Type B pancreatic cell (in vitro differentiated cells): ENCODE data around the gene EIF4G3. TPM values are rescaled to one million over a fixed set of nuclear protein-coding genes. Genes with fewer than 3 reads are reported as not detected.
"Not testable (repeated sequence)": the region's sequence is repeated elsewhere in the genome, so short reads cannot be mapped to it uniquely, and the experiment has no call there.

Experiments used
- DNase-seq: peaks from one replicate; pipeline ENCODE4 v3.0.0; 2021; ENCODE audit warnings: mixed read lengths; ENCODE audit not compliant: unreplicated experiment; ENCODE audit errors: extremely low spot score
- H3K27ac Mint-ChIP-seq: 2 replicates; pipeline ENCODE4 v1.8.0; 2021; ENCODE audit warnings: mild to moderate bottlenecking, mixed read lengths
- H3K27me3 Mint-ChIP-seq: 2 replicates; pipeline ENCODE4 v1.8.0; 2021; ENCODE audit warnings: mixed read lengths
- H3K36me3 Mint-ChIP-seq: 2 replicates; pipeline ENCODE4 v1.8.0; 2021; ENCODE audit warnings: mixed read lengths
- H3K4me1 Mint-ChIP-seq: one replicate; pipeline ENCODE4 v1.8.0; 2021; ENCODE audit warnings: mixed read lengths; ENCODE audit not compliant: unreplicated experiment
- H3K4me3 Mint-ChIP-seq: 2 replicates; pipeline ENCODE4 v1.8.0; 2021; ENCODE audit warnings: mild to moderate bottlenecking, mixed read lengths
- H3K9me3 Mint-ChIP-seq: 2 replicates; pipeline ENCODE4 v1.8.0; 2021; ENCODE audit warnings: mixed read lengths
- total RNA-seq: library from RNA; stranded (reverse); gene quantifications from 2 replicates; pipeline ENCODE4 v1.2.1, GENCODE V29; 2021; ENCODE audit warnings: low replicate concordance
- TF ChIP-seq, protein P1 (sequence below): fragments of 200-600 bp; sonication (generic); conservative IDR thresholded peaks from 2 replicates; pipeline ENCODE4 v1.5.0; 2021; ENCODE audit warnings: antibody characterized with exemption, mild to moderate bottlenecking

The EIF4G3 gene
- total RNA-seq, 1 donor from 2014 or later: 71.5 TPM

DNA sequence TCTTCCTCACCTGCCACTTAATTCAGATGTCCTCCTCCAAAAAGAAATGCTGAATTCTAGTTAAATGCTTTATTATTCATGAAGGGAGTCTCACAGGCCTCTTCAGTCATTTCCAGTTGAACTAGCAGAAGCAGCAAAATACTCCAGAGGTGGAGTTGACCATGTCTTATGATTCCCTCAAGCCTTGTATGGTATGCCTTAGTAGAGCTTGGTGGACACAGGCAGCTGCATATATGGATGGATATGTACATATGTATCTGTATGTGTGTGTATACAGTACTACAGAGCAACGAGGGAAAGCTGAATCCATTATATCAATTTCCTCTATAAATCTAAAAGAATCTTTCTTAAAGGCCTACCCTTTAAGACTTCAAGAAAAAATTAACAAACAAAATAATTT, 306.0 kb downstream of the EIF4G3 start:
- no peak overlapping the region for H3K27ac Mint-ChIP-seq
- H3K4me1 Mint-ChIP-seq: no peaks in the 10 kb centered on the region
- TF ChIP-seq, protein P1, sequence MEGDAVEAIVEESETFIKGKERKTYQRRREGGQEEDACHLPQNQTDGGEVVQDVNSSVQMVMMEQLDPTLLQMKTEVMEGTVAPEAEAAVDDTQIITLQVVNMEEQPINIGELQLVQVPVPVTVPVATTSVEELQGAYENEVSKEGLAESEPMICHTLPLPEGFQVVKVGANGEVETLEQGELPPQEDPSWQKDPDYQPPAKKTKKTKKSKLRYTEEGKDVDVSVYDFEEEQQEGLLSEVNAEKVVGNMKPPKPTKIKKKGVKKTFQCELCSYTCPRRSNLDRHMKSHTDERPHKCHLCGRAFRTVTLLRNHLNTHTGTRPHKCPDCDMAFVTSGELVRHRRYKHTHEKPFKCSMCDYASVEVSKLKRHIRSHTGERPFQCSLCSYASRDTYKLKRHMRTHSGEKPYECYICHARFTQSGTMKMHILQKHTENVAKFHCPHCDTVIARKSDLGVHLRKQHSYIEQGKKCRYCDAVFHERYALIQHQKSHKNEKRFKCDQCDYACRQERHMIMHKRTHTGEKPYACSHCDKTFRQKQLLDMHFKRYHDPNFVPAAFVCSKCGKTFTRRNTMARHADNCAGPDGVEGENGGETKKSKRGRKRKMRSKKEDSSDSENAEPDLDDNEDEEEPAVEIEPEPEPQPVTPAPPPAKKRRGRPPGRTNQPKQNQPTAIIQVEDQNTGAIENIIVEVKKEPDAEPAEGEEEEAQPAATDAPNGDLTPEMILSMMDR: no peak
- no peak overlapping the region for H3K4me3 Mint-ChIP-seq
- peaks cover 25% of the 10 kb centered on the region for H3K36me3 Mint-ChIP-seq
- H3K27me3 Mint-ChIP-seq: no peaks in the 10 kb centered on the region
- no peaks in the 10 kb centered on the region for H3K9me3 Mint-ChIP-seq
- no peak for DNase-seq

DNA sequence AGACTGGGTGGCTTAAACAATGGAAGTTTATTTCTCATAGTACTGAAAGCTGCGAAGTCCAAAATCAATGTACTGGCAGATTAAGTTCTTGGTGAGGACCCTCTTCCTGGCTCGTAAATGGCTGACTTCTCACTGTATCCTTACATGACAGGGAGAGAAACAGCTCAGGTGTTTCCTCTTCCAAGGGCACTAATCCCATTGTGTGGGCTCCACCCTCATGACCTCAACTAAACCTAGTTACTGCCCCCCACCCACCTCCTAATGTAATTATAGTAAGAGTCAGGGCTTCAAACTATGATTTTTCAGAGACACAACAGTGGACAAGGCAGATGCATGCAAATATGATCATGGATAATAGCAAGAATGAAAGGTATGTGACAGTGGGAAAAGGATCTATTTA, 308.4 kb downstream of the EIF4G3 start:
- H3K36me3 Mint-ChIP-seq: peaks cover 18% of the 10 kb centered on the region
- no peaks in the 10 kb centered on the region for H3K9me3 Mint-ChIP-seq
- no peak for DNase-seq
- no peaks in the 10 kb centered on the region for H3K4me1 Mint-ChIP-seq
- no peak overlapping the region for H3K4me3 Mint-ChIP-seq
- TF ChIP-seq, protein P1: no peak
- no peaks in the 10 kb centered on the region for H3K27me3 Mint-ChIP-seq
- no peak overlapping the region for H3K27ac Mint-ChIP-seq

DNA sequence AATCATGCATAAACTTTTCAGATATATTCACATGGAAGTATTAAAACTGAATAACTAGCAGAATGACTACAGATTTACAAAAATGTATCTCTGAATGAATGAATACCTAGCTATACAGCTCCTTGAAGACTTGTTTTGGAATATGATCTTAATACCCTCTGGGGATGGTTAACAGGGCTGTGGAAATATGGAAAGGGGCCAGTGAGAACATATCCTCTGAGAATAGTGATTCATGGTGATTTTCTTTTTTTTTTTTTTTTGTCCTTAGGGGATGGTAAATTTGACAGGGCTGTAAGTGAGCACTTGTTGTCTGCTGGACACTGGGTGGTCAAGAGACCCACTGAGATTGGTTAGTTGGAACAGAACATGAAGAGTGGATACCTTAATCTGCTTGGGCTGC, 308.9 kb downstream of the EIF4G3 start:
- no peak overlapping the region for H3K4me3 Mint-ChIP-seq
- no peak for DNase-seq
- TF ChIP-seq, protein P1: no peak
- no peaks in the 10 kb centered on the region for H3K27me3 Mint-ChIP-seq
- H3K4me1 Mint-ChIP-seq: no peaks in the 10 kb centered on the region
- H3K9me3 Mint-ChIP-seq: no peaks in the 10 kb centered on the region
- H3K36me3 Mint-ChIP-seq: peaks cover 14% of the 10 kb centered on the region
- no peak overlapping the region for H3K27ac Mint-ChIP-seq

DNA sequence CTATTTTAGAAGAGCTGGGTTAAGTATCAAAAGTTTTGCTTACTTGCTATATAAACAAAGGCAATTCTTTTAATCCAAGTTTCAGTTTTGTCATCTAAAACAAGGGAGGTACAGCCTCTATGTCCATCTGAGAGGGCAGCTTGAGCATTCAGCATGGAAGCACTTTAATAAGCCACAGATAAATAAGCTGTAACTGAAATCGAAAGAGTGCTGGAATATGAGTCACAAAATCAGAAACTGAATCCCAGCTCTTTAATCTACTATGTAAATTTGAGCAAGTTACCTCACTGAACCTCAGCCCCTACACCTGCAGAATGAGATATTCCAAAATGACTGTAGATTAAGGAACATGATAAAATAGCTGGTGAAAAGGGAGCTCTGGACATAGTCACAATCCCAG, 309.6 kb downstream of the EIF4G3 start:
- H3K27me3 Mint-ChIP-seq: no peaks in the 10 kb centered on the region
- H3K36me3 Mint-ChIP-seq: peaks cover 14% of the 10 kb centered on the region
- no peak overlapping the region for H3K4me3 Mint-ChIP-seq
- H3K27ac Mint-ChIP-seq: no peak overlapping the region
- no peak for DNase-seq
- H3K4me1 Mint-ChIP-seq: no peaks in the 10 kb centered on the region
- TF ChIP-seq, protein P1: no peak
- H3K9me3 Mint-ChIP-seq: no peaks in the 10 kb centered on the region

DNA sequence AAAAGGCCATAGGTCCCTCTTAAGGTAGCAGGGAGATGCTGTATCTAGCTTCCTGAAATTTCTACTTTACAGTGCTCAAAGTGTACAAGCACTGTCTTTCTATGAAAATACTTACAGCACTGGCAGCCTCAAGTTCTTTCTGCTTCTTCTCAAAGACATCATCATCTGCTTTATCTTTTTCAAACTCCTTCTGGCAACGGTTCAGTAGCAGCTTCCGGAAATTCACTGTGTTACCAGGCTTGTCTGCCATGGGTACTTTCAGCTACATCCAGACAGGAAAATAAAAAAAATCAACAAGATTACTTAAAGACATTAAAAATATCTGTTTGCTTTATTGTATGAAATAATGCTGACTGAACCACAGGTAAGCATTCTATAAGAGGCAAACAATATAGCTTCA, 311.7 kb downstream of the EIF4G3 start:
- no peak overlapping the region for H3K4me3 Mint-ChIP-seq
- no peaks in the 10 kb centered on the region for H3K4me1 Mint-ChIP-seq
- H3K27me3 Mint-ChIP-seq: no peaks in the 10 kb centered on the region
- TF ChIP-seq, protein P1: no peak
- H3K27ac Mint-ChIP-seq: no peak overlapping the region
- H3K9me3 Mint-ChIP-seq: no peaks in the 10 kb centered on the region
- H3K36me3 Mint-ChIP-seq: peaks cover 17% of the 10 kb centered on the region
- DNase-seq: no peak

DNA sequence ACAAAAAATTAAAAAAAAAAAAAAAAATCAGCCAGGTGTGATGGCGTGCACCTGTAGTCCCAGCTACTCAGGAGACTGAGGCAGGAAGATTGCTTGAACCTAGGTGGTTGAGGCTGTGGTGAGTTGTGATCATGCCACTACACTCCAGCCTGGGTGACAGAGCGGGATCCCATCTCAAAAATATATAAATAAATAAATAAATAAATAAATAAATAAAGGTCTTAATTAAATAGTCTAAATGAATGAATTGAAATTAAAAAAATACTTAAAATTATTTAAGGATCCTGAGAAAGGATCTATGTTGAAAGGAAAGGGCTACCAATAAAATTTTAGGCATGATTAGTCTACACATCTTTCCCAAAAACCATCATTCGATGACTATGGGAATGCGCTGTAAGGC, 322.2 kb downstream of the EIF4G3 start:
- TF ChIP-seq, protein P1: no peak
- H3K4me1 Mint-ChIP-seq: no peaks in the 10 kb centered on the region
- H3K27me3 Mint-ChIP-seq: no peaks in the 10 kb centered on the region
- no peak overlapping the region for H3K4me3 Mint-ChIP-seq
- H3K27ac Mint-ChIP-seq: no peak overlapping the region
- DNase-seq: no peak
- no peaks in the 10 kb centered on the region for H3K9me3 Mint-ChIP-seq
- H3K36me3 Mint-ChIP-seq: peaks cover 40% of the 10 kb centered on the region

DNA sequence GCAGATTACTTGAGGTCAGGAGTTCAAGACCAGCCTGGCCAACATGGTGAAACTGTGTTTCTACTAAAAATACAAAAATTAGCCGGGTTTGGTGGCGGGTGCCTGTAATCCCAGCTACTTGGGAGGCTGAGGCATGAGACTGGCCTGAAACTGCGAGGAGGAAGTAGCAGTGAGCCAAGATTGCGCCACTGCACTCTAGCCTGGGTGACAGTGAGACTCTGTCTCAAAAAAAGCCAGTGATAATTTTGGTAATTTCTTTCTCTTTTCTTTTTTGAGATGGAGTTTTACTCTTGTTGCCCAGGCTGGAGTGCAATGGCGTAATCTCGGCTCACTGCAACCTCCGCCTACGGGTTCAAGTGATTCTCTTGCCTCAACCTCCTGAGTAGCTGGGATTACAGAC, 324.9 kb downstream of the EIF4G3 start:
- H3K4me1 Mint-ChIP-seq, DNase-seq, H3K4me3 Mint-ChIP-seq, H3K27ac Mint-ChIP-seq, H3K27me3 Mint-ChIP-seq, H3K9me3 Mint-ChIP-seq: not testable (repeated sequence)
- peaks cover 28% of the 10 kb centered on the region for H3K36me3 Mint-ChIP-seq
